Calu3 (cell line): ENCODE results near the gene WWOX. TPM values are rescaled to one million over a fixed set of nuclear protein-coding genes. Genes with fewer than 3 reads are reported as not detected.

Experiments used
- BruUV-seq: library from RNA; stranded (reverse); fragments of 400-500 nt; replicated peaks from 2 replicates; lab custom pipeline; 2021; lab: Mats Ljungman, UMichigan
- CTCF ChIA-PET: fragments of 300-600 bp; sonication (Branson Sonifier 250); formaldehyde crosslinking; loops from one replicate; lab custom pipeline; 2022; ENCODE audit warnings: antibody characterized with exemption; lab: Charles Lee
- DNase-seq: peaks from one replicate; pipeline ENCODE4 v3.0.0; 2022
- H3K27ac Mint-ChIP-seq: one replicate; pipeline ENCODE4 v1.8.0; 2022; ENCODE audit warnings: mixed read lengths; ENCODE audit not compliant: unreplicated experiment
- H3K27me3 Mint-ChIP-seq: one replicate; pipeline ENCODE4 v1.8.0; 2022; ENCODE audit warnings: mixed read lengths; ENCODE audit not compliant: unreplicated experiment
- H3K36me3 Mint-ChIP-seq: one replicate; pipeline ENCODE4 v1.8.0; 2022; ENCODE audit warnings: mild to moderate bottlenecking, moderate library complexity, mixed read lengths; ENCODE audit not compliant: insufficient read depth, unreplicated experiment
- H3K4me1 Mint-ChIP-seq: one replicate; pipeline ENCODE4 v1.8.0; 2022; ENCODE audit warnings: mild to moderate bottlenecking, low read depth, mixed read lengths; ENCODE audit not compliant: unreplicated experiment
- H3K4me3 Mint-ChIP-seq: one replicate; pipeline ENCODE4 v1.8.0; 2022; ENCODE audit warnings: mild to moderate bottlenecking, low read depth, moderate library complexity, mixed read lengths; ENCODE audit not compliant: unreplicated experiment
- H3K9me3 Mint-ChIP-seq: one replicate; pipeline ENCODE4 v1.8.0; 2022; ENCODE audit warnings: low read depth, mixed read lengths; ENCODE audit not compliant: unreplicated experiment
- CTCF ChIP-seq: fragments of 200-600 bp; IDR thresholded peaks from one replicate; pipeline ENCODE4 v1.8.0; 2022; ENCODE audit warnings: antibody characterized with exemption; ENCODE audit not compliant: unreplicated experiment
- intact Hi-C: fragments of 100-400 bp; cut with micrococcal nuclease; formaldehyde crosslinking; loops from one replicate; pipeline ENCODE4 v1.10.0; 2022; ENCODE audit not compliant: unreplicated experiment
- total RNA-seq: library from RNA; stranded (reverse); gene quantifications from 2 replicates; pipeline ENCODE4 v1.2.3, GENCODE V29; 2022

Gene WWOX
- total RNA-seq, 1 experiment from 2014 or later = 33.5 TPM

- Mint-ChIP-seq H3K4me3 (no peak overlapping the region), H3K27ac (no peak overlapping the region), H3K9me3 (no peaks in the 10 kb centered on the region), H3K27me3 (no peaks in the 10 kb centered on the region), H3K36me3 (no peaks in the 10 kb centered on the region), H3K4me1 (no peaks in the 10 kb centered on the region)
- TF ChIP-seq CTCF = no peak
- intact Hi-C loops = no loop called here
- CTCF ChIA-PET = no interaction called here
- BruUV-seq = no TSS peak
- no peak for DNase-seq
Measured at GRCh38 chr16:78175287-78175686, 75.8 kb downstream of the WWOX start.

- CTCF ChIA-PET = no interaction called here
- H3K9me3 Mint-ChIP-seq = no peaks in the 10 kb centered on the region
- intact Hi-C loops = no loop called here
- H3K4me1 Mint-ChIP-seq = no peaks in the 10 kb centered on the region
- BruUV-seq = no TSS peak
- no peaks in the 10 kb centered on the region for H3K36me3 Mint-ChIP-seq
- no peak overlapping the region for H3K27ac Mint-ChIP-seq
- TF ChIP-seq CTCF = no peak
- no peaks in the 10 kb centered on the region for H3K27me3 Mint-ChIP-seq
- H3K4me3 Mint-ChIP-seq = no peak overlapping the region
- no peak for DNase-seq
Measured at GRCh38 chr16:78176435-78176834, 77.0 kb downstream of the WWOX start.

- intact Hi-C loops = no loop called here
- no peak for DNase-seq
- Mint-ChIP-seq H3K36me3 (no peaks in the 10 kb centered on the region), H3K4me3 (no peak overlapping the region), H3K4me1 (no peaks in the 10 kb centered on the region), H3K27ac (no peak overlapping the region), H3K27me3 (no peaks in the 10 kb centered on the region), H3K9me3 (no peaks in the 10 kb centered on the region)
- CTCF ChIA-PET = no interaction called here
- TF ChIP-seq CTCF = no peak
- no TSS peak for BruUV-seq
Measured at GRCh38 chr16:78177218-78177617, 77.8 kb downstream of the WWOX start.

GRCh38 chr16:78177987-78178386 lies 78.5 kb downstream of the WWOX start:
- TF ChIP-seq CTCF = no peak
- Mint-ChIP-seq H3K4me3 (no peak overlapping the region), H3K27ac (no peak overlapping the region), H3K27me3 (no peaks in the 10 kb centered on the region), H3K36me3 (no peaks in the 10 kb centered on the region), H3K4me1 (no peaks in the 10 kb centered on the region), H3K9me3 (no peaks in the 10 kb centered on the region)
- intact Hi-C loops = no loop called here
- no peak for DNase-seq
- CTCF ChIA-PET = no interaction called here
- no TSS peak for BruUV-seq

- Mint-ChIP-seq H3K4me3 (no peak overlapping the region), H3K27me3 (no peaks in the 10 kb centered on the region), H3K27ac (no peak overlapping the region), H3K36me3 (no peaks in the 10 kb centered on the region), H3K4me1 (no peaks in the 10 kb centered on the region), H3K9me3 (no peaks in the 10 kb centered on the region)
- DNase-seq = no peak
- CTCF ChIA-PET = no interaction called here
- intact Hi-C loops = no loop called here
- no TSS peak for BruUV-seq
- no peak for TF ChIP-seq CTCF
Measured at GRCh38 chr16:78179666-78180065, 80.2 kb downstream of the WWOX start.
